Measurements from ENCODE around the gene HLA-DMA.
"Not testable (repeated sequence)": the region's sequence is repeated elsewhere in the genome, so short reads cannot be mapped to it uniquely, and the experiment has no call there.

HLA-DMA gene

GRCh38 chr6:32949113-32949512 is 3.8 kb downstream of the HLA-DMA start:
- no peak overlapping the region for H3K9ac ChIP-seq (ENCODE audit: low read depth, low read length)
- no peak overlapping the region for H3K4me3 ChIP-seq (ENCODE audit: low read length)
- H3K36me3 ChIP-seq (ENCODE audit: insufficient read depth, low read length), result no peaks in the 10 kb centered on the region
- H3K9me3 ChIP-seq (replicated peaks; ENCODE audit: low read length), result no peaks in the 10 kb centered on the region
- H3K4me1 ChIP-seq (ENCODE audit: control insufficient read depth, insufficient read depth, low read length), result no peaks in the 10 kb centered on the region
- H3K27me3 ChIP-seq (ENCODE audit: control insufficient read depth, insufficient read depth, low read length), result peaks cover 36% of the 10 kb centered on the region
- no peak overlapping the region for H3K4me2 ChIP-seq (ENCODE audit: low read length)

GRCh38 chr6:32947552-32948465 is 5.1 kb downstream of the HLA-DMA start:
- H3K27me3 ChIP-seq (ENCODE audit: control insufficient read depth, insufficient read depth, low read length), result peaks cover 45% of the 10 kb centered on the region
- H3K36me3 ChIP-seq (ENCODE audit: insufficient read depth, low read length), result no peaks in the 10 kb centered on the region
- no peaks in the 10 kb centered on the region for H3K9me3 ChIP-seq (replicated peaks; ENCODE audit: low read length)
- H3K4me2 ChIP-seq (ENCODE audit: low read length), result no peak overlapping the region
- H3K4me3 ChIP-seq (ENCODE audit: low read length), result no peak overlapping the region
- H3K4me1 ChIP-seq (ENCODE audit: control insufficient read depth, insufficient read depth, low read length), result no peaks in the 10 kb centered on the region
- H3K9ac ChIP-seq (ENCODE audit: low read depth, low read length), result no peak overlapping the region

- no peaks in the 10 kb centered on the region for H3K36me3 ChIP-seq (ENCODE audit: insufficient read depth, low read length)
- no peaks in the 10 kb centered on the region for H3K9me3 ChIP-seq (replicated peaks; ENCODE audit: low read length)
- peaks cover 52% of the 10 kb centered on the region for H3K27me3 ChIP-seq (ENCODE audit: control insufficient read depth, insufficient read depth, low read length)
- no peak overlapping the region for H3K9ac ChIP-seq (ENCODE audit: low read depth, low read length)
- H3K4me3 ChIP-seq (ENCODE audit: low read length), result no peak overlapping the region
- no peaks in the 10 kb centered on the region for H3K4me1 ChIP-seq (ENCODE audit: control insufficient read depth, insufficient read depth, low read length)
- no peak overlapping the region for H3K4me2 ChIP-seq (ENCODE audit: low read length)
Observed at GRCh38 chr6:32946893-32947292, 6.0 kb downstream of the HLA-DMA start.

DNA sequence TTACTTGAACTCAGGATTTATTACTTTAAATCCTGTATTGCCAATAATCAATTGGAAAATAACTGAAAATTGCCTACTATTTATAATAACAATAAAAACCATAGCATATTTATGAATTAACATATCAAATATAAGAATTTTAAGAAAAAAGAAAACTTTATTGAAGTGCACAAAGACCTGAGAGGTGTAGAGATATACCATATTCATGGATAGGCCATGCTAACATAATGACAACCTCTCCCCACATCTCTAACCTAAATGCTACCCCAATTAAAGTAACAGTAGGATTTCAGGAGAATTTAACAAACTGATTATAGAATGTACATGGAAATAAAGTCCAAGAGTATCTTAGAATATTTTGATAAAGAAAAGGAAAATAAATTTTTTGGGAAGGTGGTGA is 6.9 kb downstream of the HLA-DMA start:
- no peaks in the 10 kb centered on the region for H3K4me1 ChIP-seq (ENCODE audit: control insufficient read depth, insufficient read depth, low read length)

DNA sequence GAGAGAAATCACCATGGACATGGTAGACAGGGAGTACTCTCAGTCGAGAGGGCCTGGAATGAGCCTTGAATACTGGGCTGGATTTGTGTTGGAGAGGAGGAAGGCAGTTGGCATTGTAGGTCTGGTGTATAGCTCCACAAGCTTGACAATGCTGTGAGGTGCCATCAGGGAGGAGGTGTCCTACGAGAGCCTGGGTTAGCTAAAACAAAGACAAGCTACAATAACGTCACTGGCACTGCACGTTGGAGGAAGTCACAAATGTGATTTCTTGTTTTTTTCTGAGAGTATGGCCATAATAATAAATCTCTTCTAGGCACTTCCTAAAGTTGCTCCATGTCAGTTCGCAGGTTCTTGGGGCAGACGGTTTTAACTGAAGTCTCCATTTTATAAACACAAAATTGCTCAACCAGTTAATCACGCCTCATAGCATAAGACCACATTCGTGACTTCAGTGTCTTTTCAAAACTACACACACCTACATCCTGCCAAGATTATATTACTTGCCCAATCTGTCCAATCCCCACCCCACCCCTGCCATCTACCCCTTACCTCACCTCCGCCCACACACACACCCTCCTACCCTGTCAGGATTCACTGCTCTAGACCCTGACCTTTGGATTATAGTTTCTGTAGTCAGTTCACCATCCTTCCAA is 7.7 kb downstream of the HLA-DMA start:
- H3K9me3 ChIP-seq (replicated peaks; ENCODE audit: low read length), result no peaks in the 10 kb centered on the region
- H3K4me1 ChIP-seq (ENCODE audit: control insufficient read depth, insufficient read depth, low read length), result no peaks in the 10 kb centered on the region
- no peak overlapping the region for H3K4me3 ChIP-seq (ENCODE audit: low read length)
- no peak overlapping the region for H3K4me2 ChIP-seq (ENCODE audit: low read length)
- H3K36me3 ChIP-seq (ENCODE audit: insufficient read depth, low read length), result no peaks in the 10 kb centered on the region
- H3K27me3 ChIP-seq (ENCODE audit: control insufficient read depth, insufficient read depth, low read length), result peaks cover 67% of the 10 kb centered on the region
- H3K9ac ChIP-seq (ENCODE audit: low read depth, low read length), result no peak overlapping the region

More for the DNA sequence above, 6.9 kb downstream of the HLA-DMA start:
- H3K4me2 ChIP-seq (ENCODE audit: low read length), result no peak overlapping the region
- H3K27me3 ChIP-seq (ENCODE audit: control insufficient read depth, insufficient read depth, low read length), result peaks cover 59% of the 10 kb centered on the region
- H3K36me3 ChIP-seq (ENCODE audit: insufficient read depth, low read length), result no peaks in the 10 kb centered on the region
- H3K4me3 ChIP-seq (ENCODE audit: low read length), result no peak overlapping the region
- H3K9me3 ChIP-seq (replicated peaks; ENCODE audit: low read length), result no peaks in the 10 kb centered on the region
- H3K9ac ChIP-seq (ENCODE audit: low read depth, low read length), result no peak overlapping the region

DNA sequence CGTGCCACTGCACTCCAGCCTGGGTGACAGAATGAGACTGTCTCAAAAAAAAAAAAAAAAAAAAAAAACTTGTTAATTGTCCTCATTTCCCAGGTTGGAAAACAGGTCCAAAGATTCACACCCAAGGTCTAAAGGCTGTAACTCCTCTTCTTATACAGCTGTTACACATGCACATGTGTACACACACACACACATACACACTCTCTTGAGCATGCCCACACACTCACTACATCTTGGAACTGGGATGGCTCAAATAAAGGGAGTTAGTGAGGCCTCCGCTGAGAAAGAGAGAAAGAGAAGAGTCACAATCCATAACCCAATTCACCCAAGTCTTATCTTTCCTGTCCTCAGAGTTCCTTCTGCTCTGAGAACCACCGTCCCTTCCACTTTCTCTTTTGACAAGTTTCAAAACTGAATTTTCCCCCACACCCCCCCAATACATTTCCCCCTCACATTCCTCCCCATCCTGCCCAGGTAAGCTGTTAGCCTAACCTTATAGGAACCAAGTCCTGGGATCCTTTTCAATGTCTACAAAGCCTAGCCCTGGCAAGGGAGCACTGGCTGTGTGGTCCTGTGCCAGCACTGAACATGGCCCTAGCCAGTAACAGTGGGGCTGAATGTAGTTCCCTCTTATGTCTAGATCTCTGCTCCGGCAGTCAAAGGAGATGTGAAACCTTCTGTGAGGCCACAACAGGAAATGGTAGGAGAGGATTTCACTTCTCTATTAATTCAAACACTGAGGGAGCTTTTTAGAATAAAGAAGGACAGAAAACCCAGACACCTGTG is 8.8 kb downstream of the HLA-DMA start:
- Histone ChIP-seq H3K4me1 (ENCODE audit: control insufficient read depth, insufficient read depth, low read length) (no peaks in the 10 kb centered on the region), H3K9me3 (replicated peaks; ENCODE audit: low read length) (no peaks in the 10 kb centered on the region), H3K4me3 (ENCODE audit: low read length) (no peak overlapping the region), H3K4me2 (ENCODE audit: low read length) (no peak overlapping the region), H3K9ac (ENCODE audit: low read depth, low read length) (no peak overlapping the region), H3K27me3 (ENCODE audit: control insufficient read depth, insufficient read depth, low read length) (peaks cover 77% of the 10 kb centered on the region), H3K36me3 (ENCODE audit: insufficient read depth, low read length) (no peaks in the 10 kb centered on the region)

DNA sequence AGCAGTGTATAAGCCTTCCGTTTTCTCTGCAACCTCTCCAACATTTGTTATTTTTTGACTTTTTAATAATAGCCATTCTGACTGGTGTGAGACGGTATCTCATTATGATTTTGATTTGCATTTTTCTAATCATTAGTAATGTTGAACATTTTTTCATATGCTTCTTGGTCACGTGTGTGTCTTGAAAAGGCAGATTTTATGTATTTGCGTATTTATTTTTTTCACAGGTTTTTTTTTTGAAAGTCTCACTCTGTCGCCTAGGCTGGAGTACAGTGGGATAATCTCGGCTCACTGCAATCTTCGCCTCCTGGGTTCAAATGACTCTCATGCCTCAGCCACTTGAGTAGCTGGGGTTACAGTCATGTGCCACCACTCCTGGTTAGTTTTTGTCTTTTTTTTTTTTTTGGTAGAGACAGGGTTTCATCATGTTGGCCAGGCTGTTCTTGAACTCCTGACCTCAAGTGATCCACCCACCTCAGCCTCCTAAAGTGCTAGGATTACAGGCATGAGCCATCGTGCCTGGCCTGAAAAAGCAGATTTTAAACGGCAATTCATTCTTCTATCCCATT is 10.3 kb downstream of the HLA-DMA start:
- not testable (repeated sequence) for H3K4me3 ChIP-seq (ENCODE audit: low read length); H3K4me1 ChIP-seq (ENCODE audit: control insufficient read depth, insufficient read depth, low read length); H3K9ac ChIP-seq (ENCODE audit: low read depth, low read length); H3K36me3 ChIP-seq (ENCODE audit: insufficient read depth, low read length); H3K9me3 ChIP-seq (replicated peaks; ENCODE audit: low read length); H3K4me2 ChIP-seq (ENCODE audit: low read length)
- peaks cover 77% of the 10 kb centered on the region for H3K27me3 ChIP-seq (ENCODE audit: control insufficient read depth, insufficient read depth, low read length)

GRCh38 chr6:32941214-32941768 is 11.6 kb downstream of the HLA-DMA start:
- H3K4me3 ChIP-seq (ENCODE audit: low read length), result no peak overlapping the region

DNA sequence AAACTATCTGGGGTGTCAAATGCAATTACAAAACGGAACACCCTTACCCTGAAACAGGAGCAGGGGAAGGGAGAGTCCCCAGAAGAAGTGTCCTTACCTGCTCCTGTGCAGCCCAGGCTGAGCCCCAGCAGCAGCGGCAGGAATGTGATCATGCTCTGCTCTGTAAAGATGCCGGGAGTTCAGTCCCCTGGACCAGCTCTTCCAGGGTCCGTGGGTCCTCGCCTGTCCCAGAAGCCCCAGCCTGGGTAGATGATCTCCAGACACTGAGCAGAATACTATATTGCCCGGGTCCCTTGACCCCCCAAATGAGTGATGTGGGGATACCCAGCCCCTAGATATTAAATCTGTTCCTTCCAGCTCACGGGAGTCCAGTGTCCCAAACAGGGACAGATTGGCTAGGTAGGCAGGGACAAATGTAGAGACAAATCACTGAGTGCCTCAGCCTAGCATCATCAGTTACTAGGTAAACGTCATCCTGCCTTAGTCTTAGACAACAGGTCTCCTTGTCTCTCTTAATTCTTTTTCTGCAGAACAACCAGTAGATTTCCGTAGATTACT is 12.2 kb downstream of the HLA-DMA start, which contains the start of gene HLA-DMB:
TSS of gene HLA-DMB (minus strand) at position 373 of the 558 bp plus-strand sequence. CDS start at position 152, 221 bp downstream.
- no peaks in the 10 kb centered on the region for H3K4me1 ChIP-seq (ENCODE audit: control insufficient read depth, insufficient read depth, low read length)
- H3K27me3 ChIP-seq (ENCODE audit: control insufficient read depth, insufficient read depth, low read length), result peaks cover 84% of the 10 kb centered on the region

More at GRCh38 chr6:32941214-32941768, 11.6 kb downstream of the HLA-DMA start:
- Histone ChIP-seq H3K9me3 (replicated peaks; ENCODE audit: low read length) (no peaks in the 10 kb centered on the region), H3K36me3 (ENCODE audit: insufficient read depth, low read length) (no peaks in the 10 kb centered on the region), H3K4me1 (ENCODE audit: control insufficient read depth, insufficient read depth, low read length) (no peaks in the 10 kb centered on the region), H3K27me3 (ENCODE audit: control insufficient read depth, insufficient read depth, low read length) (peaks cover 79% of the 10 kb centered on the region), H3K9ac (ENCODE audit: low read depth, low read length) (no peak overlapping the region), H3K4me2 (ENCODE audit: low read length) (no peak overlapping the region)

GRCh38 chr6:32938494-32938893 is 14.4 kb downstream of the HLA-DMA start:
- H3K27me3 ChIP-seq (ENCODE audit: control insufficient read depth, insufficient read depth, low read length), result peaks cover 91% of the 10 kb centered on the region
- no peak overlapping the region for H3K9ac ChIP-seq (ENCODE audit: low read depth, low read length)
- no peaks in the 10 kb centered on the region for H3K4me1 ChIP-seq (ENCODE audit: control insufficient read depth, insufficient read depth, low read length)

More for the DNA sequence above, 12.2 kb downstream of the HLA-DMA start, which contains the start of gene HLA-DMB:
- H3K9ac ChIP-seq (ENCODE audit: low read depth, low read length), result no peak within 1 kb of the TSS
- H3K4me2 ChIP-seq (ENCODE audit: low read length), result peak within 1 kb of the TSS; percentile 49
- no peaks in the 10 kb centered on the region for H3K36me3 ChIP-seq (ENCODE audit: insufficient read depth, low read length)
- H3K4me3 ChIP-seq (ENCODE audit: low read length), result peak within 1 kb of the TSS; percentile 13
- no peaks in the 10 kb centered on the region for H3K9me3 ChIP-seq (replicated peaks; ENCODE audit: low read length)

More at GRCh38 chr6:32938494-32938893, 14.4 kb downstream of the HLA-DMA start:
- Histone ChIP-seq H3K4me2 (ENCODE audit: low read length) (no peak overlapping the region), H3K9me3 (replicated peaks; ENCODE audit: low read length) (no peaks in the 10 kb centered on the region), H3K4me3 (ENCODE audit: low read length) (no peak overlapping the region), H3K36me3 (ENCODE audit: insufficient read depth, low read length) (no peaks in the 10 kb centered on the region)
